ENCODE data around the gene ITGA11. TPM values are rescaled to one million over a fixed set of nuclear protein-coding genes. Genes with fewer than 3 reads are reported as not detected.

The ITGA11 gene
- total RNA-seq, 1 donor from 2014 or later, result 0.28 TPM

GRCh38 chr15:68353421-68354135, 78.4 kb downstream of the ITGA11 start:
- no peak overlapping the region for H3K27ac Mint-ChIP-seq (ENCODE audit: unreplicated experiment)
- H3K9me3 Mint-ChIP-seq (ENCODE audit: unreplicated experiment), result no peaks in the 10 kb centered on the region
- no peaks in the 10 kb centered on the region for H3K4me1 Mint-ChIP-seq (ENCODE audit: unreplicated experiment)
- DNase-seq (ENCODE audit: low spot score), result no peak
- no peak overlapping the region for H3K4me3 Mint-ChIP-seq (ENCODE audit: unreplicated experiment)
- no peak for TF ChIP-seq CTCF (IDR thresholded peaks at IDR 0.05; ENCODE audit: unreplicated experiment)
- H3K27me3 Mint-ChIP-seq (ENCODE audit: unreplicated experiment), result no peaks in the 10 kb centered on the region
- H3K36me3 Mint-ChIP-seq (ENCODE audit: low read depth, unreplicated experiment), result no peaks in the 10 kb centered on the region

- no peaks in the 10 kb centered on the region for H3K9me3 Mint-ChIP-seq (ENCODE audit: unreplicated experiment)
- H3K36me3 Mint-ChIP-seq (ENCODE audit: low read depth, unreplicated experiment), result no peaks in the 10 kb centered on the region
- DNase-seq (ENCODE audit: low spot score), result no peak
- H3K27me3 Mint-ChIP-seq (ENCODE audit: unreplicated experiment), result no peaks in the 10 kb centered on the region
- no peak overlapping the region for H3K27ac Mint-ChIP-seq (ENCODE audit: unreplicated experiment)
- H3K4me3 Mint-ChIP-seq (ENCODE audit: unreplicated experiment), result no peak overlapping the region
- no peak for TF ChIP-seq CTCF (IDR thresholded peaks at IDR 0.05; ENCODE audit: unreplicated experiment)
- no peaks in the 10 kb centered on the region for H3K4me1 Mint-ChIP-seq (ENCODE audit: unreplicated experiment)
Observed at GRCh38 chr15:68352401-68353062, 79.4 kb downstream of the ITGA11 start.

GRCh38 chr15:68349151-68349550, 82.8 kb downstream of the ITGA11 start:
- Mint-ChIP-seq H3K27ac (ENCODE audit: unreplicated experiment) (no peak overlapping the region), H3K4me3 (ENCODE audit: unreplicated experiment) (no peak overlapping the region), H3K36me3 (ENCODE audit: low read depth, unreplicated experiment) (no peaks in the 10 kb centered on the region), H3K9me3 (ENCODE audit: unreplicated experiment) (no peaks in the 10 kb centered on the region), H3K27me3 (ENCODE audit: unreplicated experiment) (no peaks in the 10 kb centered on the region), H3K4me1 (ENCODE audit: unreplicated experiment) (no peaks in the 10 kb centered on the region)
- no peak for DNase-seq (ENCODE audit: low spot score)
- no peak for TF ChIP-seq CTCF (IDR thresholded peaks at IDR 0.05; ENCODE audit: unreplicated experiment)

DNA sequence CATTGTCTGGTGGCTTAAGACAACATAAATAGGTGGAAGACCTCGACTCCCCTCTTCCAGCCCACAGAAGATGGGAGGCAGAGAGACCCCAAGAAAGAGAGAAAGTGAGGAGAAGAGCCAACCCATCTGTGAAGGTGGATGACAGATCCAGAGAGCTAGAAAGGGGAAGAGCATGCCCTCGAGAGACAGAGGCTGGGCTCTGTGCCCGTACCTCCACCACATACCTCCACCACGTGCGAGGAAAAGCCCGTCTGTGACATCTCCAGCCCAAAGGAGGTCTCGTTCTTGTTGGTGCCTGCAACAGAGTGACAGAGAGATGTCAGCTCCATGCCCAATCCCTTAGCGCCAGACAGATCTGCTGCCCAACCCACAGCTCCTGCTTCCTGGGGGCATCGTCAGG, 83.4 kb downstream of the ITGA11 start:
- no peaks in the 10 kb centered on the region for H3K36me3 Mint-ChIP-seq (ENCODE audit: low read depth, unreplicated experiment)
- no peak for TF ChIP-seq CTCF (IDR thresholded peaks at IDR 0.05; ENCODE audit: unreplicated experiment)
- H3K4me1 Mint-ChIP-seq (ENCODE audit: unreplicated experiment), result no peaks in the 10 kb centered on the region
- H3K4me3 Mint-ChIP-seq (ENCODE audit: unreplicated experiment), result no peak overlapping the region
- H3K9me3 Mint-ChIP-seq (ENCODE audit: unreplicated experiment), result no peaks in the 10 kb centered on the region
- no peak for DNase-seq (ENCODE audit: low spot score)
- H3K27me3 Mint-ChIP-seq (ENCODE audit: unreplicated experiment), result no peaks in the 10 kb centered on the region
- H3K27ac Mint-ChIP-seq (ENCODE audit: unreplicated experiment), result no peak overlapping the region

DNA sequence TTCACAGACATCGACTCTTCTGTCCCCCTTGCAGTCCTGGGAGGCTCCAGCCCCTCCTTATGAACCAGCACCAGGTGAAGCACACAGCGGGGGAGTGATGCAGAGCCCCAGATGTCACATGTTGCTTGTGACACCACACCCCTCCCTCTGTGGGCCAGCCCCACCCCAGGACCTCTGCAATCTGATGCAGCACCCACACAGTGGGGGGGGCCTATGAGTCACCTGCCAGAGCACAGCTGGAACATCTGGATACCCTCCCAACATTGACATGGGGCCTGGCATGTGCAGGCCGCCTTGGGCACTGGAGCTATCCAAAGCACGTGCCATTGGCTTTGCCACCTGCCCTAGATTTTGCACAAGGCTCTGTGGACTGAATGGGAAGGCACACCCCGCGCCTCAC, 83.9 kb downstream of the ITGA11 start:
- no peaks in the 10 kb centered on the region for H3K36me3 Mint-ChIP-seq (ENCODE audit: low read depth, unreplicated experiment)
- no peaks in the 10 kb centered on the region for H3K9me3 Mint-ChIP-seq (ENCODE audit: unreplicated experiment)
- H3K4me3 Mint-ChIP-seq (ENCODE audit: unreplicated experiment), result no peak overlapping the region
- DNase-seq (ENCODE audit: low spot score), result no peak
- H3K27ac Mint-ChIP-seq (ENCODE audit: unreplicated experiment), result no peak overlapping the region
- no peaks in the 10 kb centered on the region for H3K27me3 Mint-ChIP-seq (ENCODE audit: unreplicated experiment)
- no peaks in the 10 kb centered on the region for H3K4me1 Mint-ChIP-seq (ENCODE audit: unreplicated experiment)
- TF ChIP-seq CTCF (IDR thresholded peaks at IDR 0.05; ENCODE audit: unreplicated experiment), result no peak

All from endothelial cell (in vitro differentiated cells).